ENCODE data around the gene CD99.

The CD99 gene

GRCh38 chrX:2694914-2695267 is 3.8 kb downstream of the CD99 start:
- DNase-seq: no peak
- intact Hi-C loops (cut with DNase I): no loop called here

DNA sequence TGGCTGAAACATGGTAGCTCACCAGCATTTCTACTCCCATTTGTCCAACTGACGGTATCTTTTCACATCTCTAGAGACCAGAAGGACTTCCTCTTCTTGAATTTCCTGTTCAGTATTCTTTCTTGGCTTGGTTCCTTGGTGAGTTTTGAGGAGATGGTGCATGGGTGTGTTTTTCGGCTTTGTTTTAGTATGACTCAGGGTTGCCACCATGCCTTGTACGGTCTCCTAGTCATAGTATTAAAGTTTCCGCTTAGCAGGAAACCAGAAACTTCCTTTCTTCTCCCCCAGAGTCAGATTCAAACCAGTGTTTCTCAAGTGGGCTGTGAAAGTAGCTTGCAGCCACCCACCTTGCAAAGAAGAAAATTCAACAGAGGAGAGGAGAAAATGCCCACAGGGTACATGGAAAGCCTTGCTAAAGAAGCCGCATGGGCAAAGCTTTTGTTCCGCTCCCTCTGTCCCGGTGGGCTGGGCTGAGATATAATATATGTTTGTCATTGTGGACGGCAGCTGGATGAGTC is 5.7 kb downstream of the CD99 start:
- intact Hi-C loops (cut with DNase I): no loop called here
- DNase-seq: peak in 1 of 42 donors; percentile 16

DNA sequence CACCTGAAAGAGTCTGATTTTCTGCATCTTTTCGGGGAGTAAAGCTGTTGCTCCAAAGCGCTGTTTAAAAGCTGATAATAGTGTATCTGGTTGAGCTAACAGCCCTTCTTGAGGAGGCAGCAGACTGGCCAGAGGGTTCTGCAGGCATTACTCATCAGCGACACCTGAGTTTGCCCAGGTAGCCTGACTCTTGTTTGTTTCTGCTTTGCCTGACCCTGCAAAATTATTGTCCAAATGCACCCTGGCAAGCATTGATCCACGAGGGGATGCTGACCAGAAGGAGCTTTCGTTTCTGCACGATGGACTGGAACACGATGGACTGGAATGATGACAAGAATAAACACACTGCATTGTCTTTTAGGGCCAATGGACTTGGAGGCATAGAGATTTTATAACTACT is 6.2 kb downstream of the CD99 start:
- intact Hi-C loops (cut with DNase I): no loop called here
- DNase-seq: no peak

GRCh38 chrX:2697741-2698299 is 6.7 kb downstream of the CD99 start:
- intact Hi-C loops (cut with DNase I): no loop called here
- no peak for DNase-seq

- DNase-seq: no peak
- intact Hi-C loops (cut with DNase I): no loop called here
Observed at GRCh38 chrX:2698604-2699003, 7.5 kb downstream of the CD99 start.

GRCh38 chrX:2699959-2700358 is 8.9 kb downstream of the CD99 start:
- intact Hi-C loops (cut with DNase I): no loop called here
- no peak for DNase-seq

DNA sequence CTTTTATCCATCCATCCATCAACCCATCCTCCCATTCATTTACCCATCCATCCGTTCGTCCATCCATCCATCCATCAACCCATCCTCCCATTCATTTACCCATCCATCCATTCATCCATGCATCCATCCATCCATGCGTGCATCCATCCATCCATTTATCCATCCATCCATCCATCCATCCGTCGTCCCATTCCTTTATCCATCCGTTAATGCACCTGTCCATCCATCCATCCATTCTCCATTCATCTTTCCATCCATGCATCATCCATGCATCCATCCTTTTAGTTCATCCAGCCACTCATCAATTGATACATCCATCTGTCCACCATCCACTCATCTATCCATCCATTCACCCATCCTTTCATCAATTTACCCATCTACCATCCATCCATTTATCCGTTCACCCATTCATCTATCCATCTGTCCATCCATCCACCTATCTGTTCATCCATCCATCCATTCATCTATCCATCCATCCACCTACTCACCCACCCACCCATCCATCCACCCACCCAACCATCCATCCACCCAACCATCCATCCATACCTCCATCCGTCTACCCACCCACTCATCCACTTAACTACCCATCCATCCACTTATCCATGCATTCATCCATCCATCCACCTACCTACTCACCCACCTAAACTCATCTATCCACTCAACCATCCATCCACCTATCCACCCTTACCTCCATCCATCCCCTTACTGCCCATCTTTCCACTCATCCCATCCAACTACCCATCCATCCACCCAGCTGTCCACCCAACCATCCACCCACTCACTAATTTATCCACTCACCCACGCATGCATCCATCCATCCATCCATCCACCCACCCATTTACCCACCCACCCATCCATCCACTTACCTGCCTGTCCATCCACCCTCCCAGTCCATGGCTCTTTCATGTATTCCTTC is 9.6 kb downstream of the CD99 start:
- intact Hi-C loops (cut with DNase I): no loop called here

DNA sequence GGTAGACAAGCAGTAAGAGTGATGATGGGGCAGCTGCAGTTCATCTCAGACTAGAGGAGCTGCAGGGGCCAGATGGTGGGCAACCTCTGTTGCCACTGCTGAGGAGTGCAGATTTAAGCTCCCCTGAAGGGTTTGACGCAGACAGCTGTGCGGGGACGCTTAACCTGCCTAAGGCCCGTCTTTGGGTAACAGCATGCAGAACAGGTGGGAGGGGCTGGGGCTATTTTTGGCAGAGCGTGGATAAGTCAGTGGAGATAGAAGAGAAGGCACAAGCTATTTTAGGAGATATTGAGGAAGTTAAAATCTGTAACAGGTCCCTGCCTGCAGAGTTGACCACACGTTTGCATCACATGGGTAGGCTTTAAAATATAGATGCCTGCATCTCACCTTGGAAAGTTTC is 10.5 kb downstream of the CD99 start:
- intact Hi-C loops (cut with DNase I): no loop called here
- peak in 3 of 42 donors; percentile 28 to 31 (median 28) for DNase-seq

More for the DNA sequence above, 9.6 kb downstream of the CD99 start:
- DNase-seq: no peak

DNA sequence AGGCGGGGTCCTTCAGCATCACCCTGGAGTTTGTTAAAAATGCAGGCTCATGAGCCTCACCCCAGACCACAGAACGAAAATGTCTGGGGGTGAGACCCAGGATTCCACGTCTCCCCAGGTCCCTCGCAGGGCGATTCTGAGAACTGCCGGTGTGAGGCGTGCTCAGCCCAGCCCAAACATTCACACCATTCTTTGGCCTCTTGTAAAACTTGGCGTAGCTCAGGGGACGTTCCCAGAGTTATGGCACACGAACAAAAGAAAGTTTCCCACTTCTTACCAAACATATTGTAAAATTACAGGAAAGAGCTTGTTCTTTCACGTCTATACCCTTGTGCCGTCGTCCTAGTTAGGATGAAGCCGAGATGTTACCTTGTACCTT is 12.9 kb downstream of the CD99 start:
- intact Hi-C loops (cut with DNase I): no loop called here
- peak in 7 of 42 donors; percentile 22 to 65 (median 39) for DNase-seq

DNA sequence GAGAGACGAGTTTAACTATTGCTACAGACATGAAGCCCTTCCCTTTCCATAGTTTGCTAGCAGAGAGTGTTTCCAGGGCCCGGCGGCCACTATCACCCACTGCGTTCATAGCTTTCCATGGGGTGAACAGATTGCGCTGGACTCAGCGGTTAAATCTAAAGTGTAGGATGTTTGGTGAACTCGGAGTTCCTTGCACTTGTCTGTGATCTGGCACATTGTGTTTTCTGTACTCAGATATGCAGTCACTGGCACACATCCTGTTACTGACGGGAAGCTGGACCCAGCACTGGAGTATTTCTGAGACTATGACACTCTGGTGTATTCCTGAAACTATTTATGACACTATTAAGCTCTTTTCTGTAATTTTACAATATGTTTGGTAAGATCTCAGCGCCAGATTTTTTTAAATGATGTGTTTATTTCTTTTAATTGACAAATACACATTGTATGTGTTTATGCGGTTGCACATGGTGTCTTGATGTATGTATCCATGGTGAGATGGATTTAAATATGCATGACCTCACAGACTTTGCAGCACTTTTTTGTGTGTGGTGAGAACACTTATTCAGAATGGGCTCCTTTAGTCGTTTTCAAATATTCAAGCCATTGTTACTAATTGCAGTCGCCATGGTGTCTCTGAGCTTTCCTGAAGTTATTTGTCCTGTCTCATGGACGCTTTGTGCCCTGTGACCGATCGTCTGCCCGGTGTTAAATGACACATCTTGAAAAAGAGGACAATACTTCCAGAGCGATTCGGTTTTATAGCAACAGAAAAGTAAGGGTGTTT is 14.1 kb downstream of the CD99 start:
- intact Hi-C loops (cut with DNase I): no loop called here

GRCh38 chrX:2707334-2707760 is 16.3 kb downstream of the CD99 start:
- peak in 22 of 42 donors; percentile 11 to 53 (median 26) for DNase-seq
- intact Hi-C loops (cut with DNase I): no loop called here

More for the DNA sequence above, 14.1 kb downstream of the CD99 start:
- peak in 1 of 42 donors; percentile 25 for DNase-seq

DNA sequence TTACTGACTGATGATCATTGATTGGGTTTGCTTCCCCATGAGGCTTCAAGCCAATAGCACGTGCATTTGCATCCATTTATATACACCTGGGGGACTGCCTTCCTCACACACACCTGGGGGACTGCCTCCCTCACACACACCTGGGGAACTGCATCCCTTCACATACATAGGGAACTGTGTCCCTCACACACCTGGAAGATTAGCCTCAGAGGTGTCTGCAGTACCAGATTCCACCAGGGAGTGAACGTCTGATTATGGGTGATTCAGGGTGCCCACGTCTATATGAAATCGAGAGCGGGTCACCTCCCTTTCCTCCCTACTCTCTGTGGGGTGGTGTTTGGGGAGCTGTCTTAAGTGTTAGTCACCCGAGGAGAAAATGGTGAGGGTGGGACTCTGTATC is 16.9 kb downstream of the CD99 start:
- no peak for DNase-seq
- intact Hi-C loops (cut with DNase I): no loop called here

GRCh38 chrX:2708592-2709188 is 17.6 kb downstream of the CD99 start:
- DNase-seq: peak in 1 of 42 donors; percentile 10
- intact Hi-C loops (cut with DNase I): no loop called here

GRCh38 chrX:2709556-2709955 is 18.5 kb downstream of the CD99 start:
- intact Hi-C loops (cut with DNase I): no loop called here
- no peak for DNase-seq

DNA sequence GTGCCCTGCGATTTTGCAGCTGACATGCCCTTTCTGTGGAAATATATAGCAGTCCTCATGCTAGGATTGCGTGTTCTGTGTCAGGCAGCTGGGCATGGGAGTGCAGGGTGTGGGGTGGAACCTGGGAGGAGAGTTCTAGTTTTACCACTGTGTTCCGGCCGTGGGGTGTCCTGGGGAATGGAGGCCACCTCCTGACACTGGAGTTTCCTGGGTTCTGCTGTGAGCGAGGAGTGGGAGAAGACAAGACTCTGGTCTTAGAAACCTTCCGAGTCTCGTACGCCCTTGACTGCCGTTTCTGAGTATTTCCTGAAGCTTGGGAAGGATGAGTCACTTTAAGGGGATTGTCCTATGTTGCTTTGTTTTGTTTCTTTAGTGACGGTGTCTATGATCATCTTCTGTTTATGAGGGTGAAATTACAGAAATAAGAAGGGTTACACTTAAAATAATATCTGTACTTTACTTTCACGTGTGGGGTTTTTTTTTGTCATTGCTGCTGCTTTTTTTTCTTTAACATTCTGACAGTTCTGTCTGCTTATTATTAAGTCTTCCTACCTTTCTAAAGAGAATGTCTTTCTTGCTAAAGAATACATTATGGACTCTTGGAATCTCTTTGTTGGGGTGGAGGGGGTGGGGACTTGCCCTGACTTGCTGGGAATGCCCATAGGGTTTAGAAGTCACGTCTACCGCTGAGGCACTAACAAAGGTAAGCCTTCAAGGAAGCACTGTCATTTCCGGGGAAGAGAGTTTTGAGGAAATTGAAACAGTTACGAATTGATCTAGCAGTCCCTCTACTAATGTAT is 19.1 kb downstream of the CD99 start:
- peak in 1 of 42 donors; percentile 18 for DNase-seq
- intact Hi-C loops (cut with DNase I): no loop called here

- intact Hi-C loops (cut with DNase I): no loop called here
- no peak for DNase-seq
Observed at GRCh38 chrX:2711441-2711840, 20.3 kb downstream of the CD99 start.

GRCh38 chrX:2712428-2712827 is 21.3 kb downstream of the CD99 start:
- peak in 1 of 42 donors; percentile 14 for DNase-seq

More at GRCh38 chrX:2712428-2712827, 21.3 kb downstream of the CD99 start:
- intact Hi-C loops (cut with DNase I): no loop called here

Data from head of caudate nucleus (tissue), 42 donors.